Activated T-cell treated with anti-CD3 and anti-CD28 coated beads, Interleukin-2, amount 50 U/mL, for 72 hours (primary cell): ENCODE data around the gene AGO3. TPM values are rescaled to one million over a fixed set of nuclear protein-coding genes. Genes with fewer than 3 reads are reported as not detected.
"Not testable (repeated sequence)": the region's sequence is repeated elsewhere in the genome, so short reads cannot be mapped to it uniquely, and the experiment has no call there.

Experiments
- ATAC-seq, 2 donors: fragments of 150-1000 bp; cut with Tn5 transposase; replicated peaks in 1 of 2; 2 replicates each; pipeline ENCODE4 v1.10.0; 2021; ENCODE audit warnings: moderate library complexity in 2 of 2, mild to moderate bottlenecking in 1 of 2
- DNase-seq, 2 donors: peaks; one replicate each; pipeline ENCODE4 v3.0.0; 2021 to 2022; ENCODE audit warnings: mixed read lengths in 1 of 2
- H3K27ac Mint-ChIP-seq: one replicate; pipeline ENCODE4 v1.8.0; 2022; ENCODE audit warnings: mild to moderate bottlenecking, moderate library complexity, mixed read lengths
- H3K27me3 Mint-ChIP-seq: one replicate; pipeline ENCODE4 v1.8.0; 2022; ENCODE audit warnings: low read depth, mixed read lengths
- H3K36me3 Mint-ChIP-seq, 2 donors: one replicate each; pipeline ENCODE4 v1.8.0; 2022; ENCODE audit warnings: mixed read lengths in 2 of 2, mild to moderate bottlenecking in 1 of 2; ENCODE audit not compliant: insufficient read depth in 2 of 2
- H3K4me1 Mint-ChIP-seq: one replicate; pipeline ENCODE4 v1.8.0; 2022; ENCODE audit warnings: low read depth, mixed read lengths
- H3K4me3 Mint-ChIP-seq, 2 donors: one replicate each; pipeline ENCODE4 v1.8.0; 2022; ENCODE audit warnings: mild to moderate bottlenecking in 2 of 2, mixed read lengths in 2 of 2, moderate library complexity in 2 of 2
- H3K9me3 Mint-ChIP-seq, 2 donors: one replicate each; pipeline ENCODE4 v1.8.0; 2022; ENCODE audit warnings: mixed read lengths in 2 of 2
- total RNA-seq, 2 donors: library from RNA; stranded (reverse); gene quantifications; one replicate each; pipeline ENCODE4 v1.2.3, GENCODE V29; 2022

AGO3 gene
- total RNA-seq, 2 donors from 2014 or later: 30.1 to 35.9 TPM

DNA sequence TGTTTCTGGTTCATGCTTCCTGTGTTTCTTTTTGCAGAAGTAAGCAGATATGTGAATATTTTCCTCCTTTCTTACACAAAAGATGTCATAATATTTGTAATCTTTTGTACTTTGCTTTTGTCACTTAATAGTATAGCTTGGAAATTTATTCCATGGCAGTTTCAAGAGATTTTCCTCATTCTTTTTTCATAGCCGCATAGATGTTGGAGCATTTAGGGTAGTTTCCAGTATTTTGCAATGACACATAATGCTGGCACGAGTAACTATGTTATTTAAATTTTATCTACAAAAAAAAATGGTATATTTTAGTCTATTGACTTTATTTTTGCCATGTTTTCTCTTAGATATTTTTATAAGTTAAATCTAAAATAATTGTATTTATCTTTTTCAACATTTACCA is 40.7 kb downstream of the AGO3 start:
- peaks cover 14 to 33% of the 10 kb centered on the region in 2 donors for H3K36me3 Mint-ChIP-seq
- peaks cover 14% of the 10 kb centered on the region for H3K4me1 Mint-ChIP-seq
- H3K27ac Mint-ChIP-seq: no peak overlapping the region
- no peak for DNase-seq
- ATAC-seq: no peak
- no peaks in the 10 kb centered on the region for H3K27me3 Mint-ChIP-seq
- no peak overlapping the region for H3K4me3 Mint-ChIP-seq
- no peaks in the 10 kb centered on the region for H3K9me3 Mint-ChIP-seq

DNA sequence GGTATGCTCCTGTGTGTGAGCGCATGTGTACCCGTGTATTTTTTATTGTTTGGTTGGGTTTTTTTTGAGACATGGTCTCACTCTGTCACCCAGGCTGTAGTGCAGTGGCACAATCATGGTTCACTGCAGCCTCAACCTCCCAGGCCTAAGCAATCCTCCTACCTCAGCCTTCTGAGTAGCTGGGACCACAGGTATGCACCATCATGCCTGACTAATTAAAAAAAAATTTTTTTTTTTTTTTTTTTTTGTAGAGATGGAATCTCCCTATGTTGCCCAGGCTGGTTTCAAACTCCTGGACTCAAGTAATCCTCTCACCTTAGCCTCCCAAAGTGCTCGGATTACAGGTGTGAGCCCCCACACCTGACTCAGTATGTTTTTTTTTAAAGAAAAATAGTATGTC is 41.7 kb downstream of the AGO3 start:
- H3K27ac Mint-ChIP-seq, DNase-seq, ATAC-seq, H3K27me3 Mint-ChIP-seq, H3K4me3 Mint-ChIP-seq, H3K9me3 Mint-ChIP-seq: not testable (repeated sequence)
- H3K4me1 Mint-ChIP-seq: peaks cover 14% of the 10 kb centered on the region
- H3K36me3 Mint-ChIP-seq: peaks cover 14 to 33% of the 10 kb centered on the region in 2 donors

DNA sequence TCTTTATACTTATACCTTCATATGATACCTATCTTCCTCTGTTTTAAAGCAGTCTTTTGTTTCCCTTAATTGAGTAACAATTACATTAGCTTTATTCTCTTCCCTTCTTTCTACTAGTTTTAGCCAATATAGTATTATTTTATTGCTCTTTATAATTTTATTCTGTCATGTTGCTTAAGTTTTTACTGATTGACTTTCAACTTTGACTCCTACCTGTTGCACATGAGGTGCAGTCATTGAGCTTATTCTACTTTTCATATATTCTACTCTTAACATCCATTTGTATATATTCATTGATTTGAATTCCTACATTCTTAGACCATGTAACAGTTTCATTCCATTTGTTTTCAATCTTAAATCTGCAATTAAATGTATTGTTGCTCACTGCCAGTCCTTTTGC is 49.2 kb downstream of the AGO3 start:
- H3K9me3 Mint-ChIP-seq: no peaks in the 10 kb centered on the region
- no peak overlapping the region for H3K4me3 Mint-ChIP-seq
- DNase-seq (no peak), ATAC-seq (no peak)
- H3K27ac Mint-ChIP-seq: peak overlapping the region; percentile 87
- peaks cover 6% of the 10 kb centered on the region for H3K4me1 Mint-ChIP-seq
- no peaks in the 10 kb centered on the region for H3K27me3 Mint-ChIP-seq
- H3K36me3 Mint-ChIP-seq: peaks cover 7 to 18% of the 10 kb centered on the region in 2 donors

DNA sequence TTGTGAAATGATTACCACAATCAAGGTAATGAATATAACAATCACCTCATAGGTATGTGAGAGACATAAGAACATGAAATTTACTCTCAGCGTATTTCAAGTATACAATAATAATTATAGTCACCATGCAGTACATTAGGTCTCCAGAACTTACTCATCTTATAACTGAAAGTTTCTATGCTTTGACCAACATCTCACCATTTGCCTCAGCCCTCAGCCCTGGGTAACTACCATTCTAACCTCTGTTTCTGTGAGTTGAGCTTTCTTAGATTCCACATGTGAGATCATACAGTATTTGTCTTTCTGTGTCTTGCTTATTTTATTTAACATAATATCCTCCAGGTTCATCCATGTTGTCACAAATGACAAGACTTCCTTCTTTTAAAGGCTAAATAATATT is 57.3 kb downstream of the AGO3 start:
- DNase-seq (no peak), ATAC-seq (peak; percentile 64)
- Mint-ChIP-seq H3K36me3 (peaks cover 4 to 8% of the 10 kb centered on the region in 2 donors), H3K27me3 (no peaks in the 10 kb centered on the region), H3K4me1 (peaks cover 10% of the 10 kb centered on the region), H3K9me3 (no peaks in the 10 kb centered on the region), H3K4me3 (no peak overlapping the region), H3K27ac (no peak overlapping the region)

DNA sequence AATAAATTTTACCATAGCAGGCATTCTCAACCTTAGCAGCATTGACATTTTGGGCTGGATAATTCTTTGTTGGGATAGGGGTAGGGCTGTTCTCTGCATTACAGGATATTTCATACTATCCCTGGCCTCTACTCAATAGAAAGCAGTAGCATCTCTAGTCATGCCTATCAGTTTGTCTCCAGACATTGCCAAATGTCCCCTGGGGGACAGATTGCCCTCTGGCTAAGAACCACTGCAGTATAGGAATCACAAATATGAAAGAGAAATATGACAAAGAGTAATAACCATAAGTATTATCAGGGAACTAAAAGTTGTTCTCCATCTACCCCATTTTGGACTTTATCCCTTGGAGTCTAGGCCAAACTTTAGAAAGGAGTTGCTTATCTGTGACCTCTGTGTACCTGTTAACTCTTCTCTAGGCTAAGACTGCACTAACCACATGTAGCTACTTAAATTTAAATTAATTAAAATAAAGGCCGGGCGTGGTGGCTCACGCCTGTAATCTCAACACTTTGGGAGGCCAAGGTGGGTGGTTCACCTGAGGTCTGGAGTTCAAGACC is 76.1 kb downstream of the AGO3 start:
- Mint-ChIP-seq H3K4me1 (peaks cover 5% of the 10 kb centered on the region), H3K36me3 (peaks cover 0 to 6% of the 10 kb centered on the region in 2 donors), H3K9me3 (no peaks in the 10 kb centered on the region), H3K4me3 (no peak overlapping the region), H3K27me3 (no peaks in the 10 kb centered on the region), H3K27ac (no peak overlapping the region)
- DNase-seq (no peak), ATAC-seq (no peak)

DNA sequence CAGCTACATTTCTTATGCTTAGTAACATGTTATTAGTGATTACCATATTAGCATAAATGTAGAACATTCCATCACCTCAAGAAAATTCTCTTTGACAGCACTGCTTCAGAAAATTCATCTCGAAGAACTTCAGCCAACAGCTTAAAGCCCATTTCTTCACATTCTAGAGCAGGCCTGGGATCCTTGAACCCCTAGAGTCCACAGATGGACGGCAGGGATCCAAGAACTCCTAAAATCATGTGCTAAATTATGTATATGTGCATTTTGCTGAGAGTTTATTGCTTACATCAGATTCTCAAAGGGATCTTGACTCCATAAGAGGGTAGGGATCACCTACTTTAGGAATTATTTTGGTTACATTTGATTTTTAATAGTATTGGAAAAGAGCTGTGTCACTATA is 76.8 kb downstream of the AGO3 start:
- H3K4me3 Mint-ChIP-seq: no peak overlapping the region
- H3K27me3 Mint-ChIP-seq: no peaks in the 10 kb centered on the region
- H3K4me1 Mint-ChIP-seq: peaks cover 5% of the 10 kb centered on the region
- no peak overlapping the region for H3K27ac Mint-ChIP-seq
- no peak for ATAC-seq
- H3K36me3 Mint-ChIP-seq: peaks cover 0 to 6% of the 10 kb centered on the region in 2 donors
- no peaks in the 10 kb centered on the region for H3K9me3 Mint-ChIP-seq
- DNase-seq: no peak

DNA sequence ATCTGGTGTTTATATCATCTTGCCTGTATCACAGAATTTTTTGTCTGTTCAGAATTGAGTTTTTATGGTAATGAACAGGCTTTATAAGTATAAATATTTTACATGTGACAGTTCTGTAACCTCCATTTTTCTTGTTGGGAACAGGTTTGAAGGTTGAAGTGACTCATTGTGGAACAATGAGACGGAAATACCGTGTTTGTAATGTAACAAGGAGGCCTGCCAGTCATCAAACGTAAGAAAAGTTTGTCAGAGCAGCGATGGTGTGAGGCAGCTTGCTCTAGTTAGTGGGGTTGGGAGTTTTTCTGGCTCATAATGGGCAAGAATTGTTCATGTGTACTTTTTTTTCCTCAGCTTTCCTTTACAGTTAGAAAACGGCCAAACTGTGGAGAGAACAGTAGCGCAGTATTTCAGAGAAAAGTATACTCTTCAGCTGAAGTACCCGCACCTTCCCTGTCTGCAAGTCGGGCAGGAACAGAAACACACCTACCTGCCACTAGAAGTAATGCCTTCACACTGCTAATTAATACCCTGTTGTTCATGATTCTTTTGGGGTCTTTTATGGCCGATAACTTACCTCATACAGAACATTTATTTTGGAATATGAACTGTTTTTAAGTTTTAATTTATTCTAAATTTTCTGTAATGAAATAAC is 77.8 kb downstream of the AGO3 start:
- ATAC-seq: peak in 1 of 2 donors; percentile 53
- Mint-ChIP-seq H3K27me3 (no peaks in the 10 kb centered on the region), H3K4me1 (peaks cover 5% of the 10 kb centered on the region), H3K27ac (peak overlapping the region; percentile 30), H3K9me3 (no peaks in the 10 kb centered on the region), H3K4me3 (no peak overlapping the region), H3K36me3 (peaks cover 0 to 6% of the 10 kb centered on the region in 2 donors)
- no peak for DNase-seq

DNA sequence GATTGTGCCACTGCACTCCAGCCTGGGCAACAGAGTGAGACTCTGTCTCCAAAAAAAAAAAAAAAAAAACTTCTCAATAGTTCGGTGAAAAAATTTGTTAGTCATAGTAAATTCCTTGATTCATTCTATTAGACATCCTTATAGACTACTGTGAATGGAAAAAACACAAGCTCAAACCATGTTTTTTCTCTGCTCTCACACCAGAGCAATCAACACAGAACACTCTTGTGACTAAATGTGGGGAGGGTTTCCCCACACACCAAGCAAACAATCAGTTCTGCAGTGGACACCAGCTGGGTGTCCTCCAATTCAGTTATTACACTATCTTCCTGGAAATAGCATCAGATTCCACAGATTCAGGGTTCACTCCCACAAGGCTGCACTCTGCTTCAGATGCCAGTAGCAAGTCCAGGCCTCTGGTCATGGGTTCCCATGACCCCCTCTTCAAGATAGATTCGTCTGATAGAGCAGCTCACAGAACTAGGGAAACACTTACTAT is 83.9 kb downstream of the AGO3 start:
- Mint-ChIP-seq H3K27me3 (no peaks in the 10 kb centered on the region), H3K4me3 (no peak overlapping the region), H3K4me1 (no peaks in the 10 kb centered on the region), H3K9me3 (no peaks in the 10 kb centered on the region), H3K27ac (no peak overlapping the region), H3K36me3 (peaks cover 2 to 4% of the 10 kb centered on the region in 2 donors)
- ATAC-seq (no peak), DNase-seq (no peak)

DNA sequence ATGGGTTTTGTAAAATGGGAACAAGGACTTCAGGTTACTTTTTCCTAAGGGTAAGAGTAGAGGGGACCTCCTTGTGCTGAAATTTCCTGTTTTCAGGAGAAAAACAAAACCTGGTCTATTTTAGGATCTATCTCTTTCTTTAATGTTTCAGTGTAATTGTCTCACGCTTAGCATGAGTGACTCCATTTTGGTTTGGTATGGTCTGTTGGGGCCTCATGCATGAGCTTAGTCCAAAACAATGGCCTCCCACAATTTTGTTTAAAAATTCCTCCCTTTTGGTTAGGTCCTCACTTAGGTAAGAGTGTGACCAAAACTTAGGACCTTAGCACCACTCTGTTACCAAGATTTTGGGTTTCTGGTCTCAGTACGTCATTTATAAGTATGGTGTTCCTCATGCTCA is 85.8 kb downstream of the AGO3 start:
- ATAC-seq: no peak
- no peaks in the 10 kb centered on the region for H3K27me3 Mint-ChIP-seq
- no peaks in the 10 kb centered on the region for H3K4me1 Mint-ChIP-seq
- no peaks in the 10 kb centered on the region for H3K9me3 Mint-ChIP-seq
- no peak overlapping the region for H3K4me3 Mint-ChIP-seq
- no peak overlapping the region for H3K27ac Mint-ChIP-seq
- H3K36me3 Mint-ChIP-seq: peaks cover 1 to 2% of the 10 kb centered on the region in 2 donors
- DNase-seq: no peak

DNA sequence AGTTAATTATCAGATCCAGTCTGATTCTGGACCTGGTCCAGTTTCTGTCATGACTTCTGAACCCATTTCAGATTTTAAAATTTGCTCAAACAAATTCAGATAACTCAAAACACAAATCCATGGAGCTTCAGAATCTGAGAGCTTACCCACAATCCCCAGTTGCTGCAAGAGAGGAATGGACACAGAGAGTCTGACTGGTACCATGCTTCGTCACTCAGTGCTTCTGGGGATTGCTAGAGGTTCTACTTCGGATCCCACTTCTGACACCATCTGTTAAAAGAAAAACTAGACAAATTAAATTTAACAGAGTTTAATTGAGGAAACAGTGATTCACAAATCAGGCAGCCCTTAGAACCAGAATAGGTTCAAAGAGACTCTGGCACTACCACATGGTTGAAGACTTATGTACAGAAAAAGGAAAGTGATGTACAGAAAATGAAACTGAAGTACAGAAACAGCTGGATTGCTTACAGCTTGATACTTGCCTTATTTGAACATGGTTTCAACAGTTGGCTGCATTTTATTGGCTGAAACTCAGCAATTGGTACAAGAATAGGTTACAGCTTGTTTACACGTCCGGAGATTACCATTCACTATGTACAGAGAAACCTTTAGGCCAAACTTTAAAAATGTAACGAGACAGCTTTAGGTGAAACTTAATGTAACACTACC is 92.3 kb downstream of the AGO3 start:
- Mint-ChIP-seq H3K9me3 (peaks cover 0 to 2% of the 10 kb centered on the region in 2 donors), H3K27ac (peak overlapping the region; percentile 13), H3K4me1 (peaks cover 20% of the 10 kb centered on the region), H3K4me3 (peak overlapping the region in 1 of 2 donors; percentile 12), H3K36me3 (peaks cover 8 to 12% of the 10 kb centered on the region in 2 donors), H3K27me3 (no peaks in the 10 kb centered on the region)
- ATAC-seq (peak; percentile 65 to 86), DNase-seq (no peak)

DNA sequence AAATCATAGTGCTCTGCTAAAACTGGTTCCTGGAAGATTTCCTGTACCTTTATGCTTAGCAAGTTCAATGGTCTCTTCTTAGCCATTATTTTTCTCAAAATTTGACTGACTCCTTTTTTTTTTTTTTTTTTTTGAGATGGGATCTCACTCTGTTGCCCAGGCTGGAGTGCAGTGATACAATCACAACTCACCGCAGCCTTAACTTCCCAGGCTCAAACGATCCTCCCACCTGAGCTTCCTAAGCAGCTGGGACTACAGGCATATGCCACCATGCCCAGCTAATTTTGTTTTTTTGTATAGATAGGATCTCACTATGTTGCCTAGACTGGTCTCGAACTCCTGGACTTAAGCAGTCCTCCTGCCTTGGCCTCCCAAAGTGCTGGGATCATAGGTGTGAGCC is 93.1 kb downstream of the AGO3 start:
- not testable (repeated sequence) for H3K27me3 Mint-ChIP-seq, DNase-seq, H3K9me3 Mint-ChIP-seq, ATAC-seq, H3K27ac Mint-ChIP-seq
- H3K4me1 Mint-ChIP-seq: peaks cover 20% of the 10 kb centered on the region
- H3K4me3 Mint-ChIP-seq: peak overlapping the region in 1 of 2 donors; percentile 12
- H3K36me3 Mint-ChIP-seq: peaks cover 10 to 14% of the 10 kb centered on the region in 2 donors

DNA sequence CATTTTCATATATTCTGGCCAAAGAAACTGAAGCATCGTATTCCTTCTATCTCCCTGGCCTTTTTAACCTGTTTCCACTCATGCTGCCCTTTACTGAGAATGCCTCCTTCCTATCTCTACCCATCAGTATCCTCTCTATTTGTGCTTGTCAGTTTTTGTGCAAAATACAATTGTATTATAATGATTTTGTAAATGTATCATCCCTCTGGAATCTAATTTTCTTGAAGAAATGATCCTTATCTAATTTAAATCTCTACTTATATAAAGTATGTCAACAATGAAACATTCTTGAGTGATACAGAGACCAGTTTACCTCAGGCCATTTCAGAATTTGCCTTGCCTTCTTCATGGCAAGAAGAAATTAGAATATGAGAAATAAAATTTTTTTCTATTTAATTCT is 93.9 kb downstream of the AGO3 start:
- Mint-ChIP-seq H3K4me1 (peaks cover 20% of the 10 kb centered on the region), H3K27ac (no peak overlapping the region), H3K9me3 (peaks cover 0 to 2% of the 10 kb centered on the region in 2 donors), H3K27me3 (no peaks in the 10 kb centered on the region), H3K36me3 (peaks cover 10 to 14% of the 10 kb centered on the region in 2 donors), H3K4me3 (no peak overlapping the region)
- DNase-seq (no peak), ATAC-seq (no peak)

DNA sequence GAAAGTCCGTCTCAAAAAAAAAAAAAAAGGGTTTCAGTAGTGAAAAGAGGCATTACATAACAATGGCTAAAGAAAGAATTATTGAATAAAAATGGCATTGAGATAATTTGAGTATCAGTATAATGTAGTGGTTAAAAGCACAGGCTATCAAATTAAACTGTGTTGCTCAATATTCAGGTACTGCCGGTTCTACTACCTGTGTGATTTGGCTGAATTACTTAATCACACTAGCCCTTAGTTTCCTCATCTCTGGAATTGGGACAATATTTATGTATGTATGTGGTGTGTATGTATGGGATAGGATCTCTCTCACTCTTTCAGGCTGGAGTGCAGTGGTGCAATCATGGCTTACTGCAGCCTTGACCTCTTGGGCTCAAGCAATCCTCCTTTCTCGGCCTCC is 96.9 kb downstream of the AGO3 start:
- Mint-ChIP-seq H3K4me1 (peaks cover 17% of the 10 kb centered on the region), H3K27me3 (no peaks in the 10 kb centered on the region), H3K9me3 (peaks cover 0 to 2% of the 10 kb centered on the region in 2 donors), H3K27ac (no peak overlapping the region), H3K36me3 (peaks cover 9 to 19% of the 10 kb centered on the region in 2 donors), H3K4me3 (no peak overlapping the region)
- DNase-seq: no peak
- ATAC-seq: no peak
